HEK293 (cell line): Measurements from ENCODE around the gene GMPPA.
A peak's percentile ranks its signal among the peaks of the same experiment; 100 is the strongest.

ENCODE experiments used
- CTCF ChIA-PET: fragments of 350-600 bp; formaldehyde crosslinking; extraction: SDS; loops from one replicate; lab custom pipeline; 2021; ENCODE audit warnings: antibody characterized with exemption; lab: Yijun Ruan, JAX
- POLR2A ChIA-PET: fragments of 300-600 bp; formaldehyde crosslinking; extraction: SDS; loops from one replicate; lab custom pipeline; 2020; ENCODE audit warnings: antibody characterized with exemption, inconsistent platforms; lab: Yijun Ruan, JAX
- H3K27ac ChIP-seq: fragments of 200-500 bp; sonication (Bioruptor generic); 2 replicates; pipeline ENCODE4 v1.5.1; 2014; ENCODE audit warnings: low read depth, low read length, control low read depth, inconsistent platforms; ENCODE audit errors: extremely low read depth
- H3K36me3 ChIP-seq, 2 experiments: fragments of 200-500 bp in 1 of 2; sonication (Bioruptor generic) in 1 of 2; 1 replicate in 1 of 2; 2 replicates in 1 of 2; pipeline ENCODE4 v1.5.1; 2014 to 2017; ENCODE audit warnings: inconsistent platforms in 2 of 2, low read length in 2 of 2; ENCODE audit not compliant: control insufficient read depth in 2 of 2, insufficient read depth in 1 of 2
- H3K4me1 ChIP-seq: fragments of 200-500 bp; sonication (Bioruptor generic); 2 replicates; pipeline ENCODE4 v1.5.1; 2014; ENCODE audit warnings: mild to moderate bottlenecking, low read length, inconsistent platforms; ENCODE audit not compliant: control insufficient read depth, insufficient read depth
- H3K4me3 ChIP-seq: 2 replicates; pipeline ENCODE4 v1.5.1; 2011; ENCODE audit warnings: low read depth, mild to moderate bottlenecking, control low read depth, low read length, moderate library complexity
- H3K9me3 ChIP-seq: fragments of 200-500 bp; sonication (Bioruptor generic); 2 replicates; pipeline ENCODE4 v1.5.1; 2014; ENCODE audit warnings: low read depth, low read length, inconsistent platforms; ENCODE audit not compliant: control insufficient read depth, insufficient read depth
- HOXA7 ChIP-seq: sonication (generic); formaldehyde crosslinking; IDR thresholded peaks from 2 replicates; pipeline ENCODE4 v1.8.1; 2022; ENCODE audit warnings: missing genetic modification reagents, borderline replicate concordance
- KLF9 ChIP-seq: fragments of 450-650 bp; formaldehyde crosslinking; IDR thresholded peaks from 2 replicates; pipeline ENCODE4 v1.5.1; 2016; ENCODE audit warnings: missing biosample characterization, missing genetic modification characterization, low read depth
- MEIS1 ChIP-seq: sonication (generic); formaldehyde crosslinking; IDR thresholded peaks from 2 replicates; pipeline ENCODE4 v1.8.1; 2022; ENCODE audit warnings: missing genetic modification reagents, mild to moderate bottlenecking, borderline replicate concordance
- SETDB1 ChIP-seq: IDR thresholded peaks from one replicate; pipeline ENCODE4 v1.6.1; 2017; ENCODE audit warnings: mild to moderate bottlenecking, low read length, moderate library complexity, mixed read lengths; ENCODE audit not compliant: insufficient read length
- SP2 ChIP-seq: fragments of 450-650 bp; formaldehyde crosslinking; IDR thresholded peaks from 2 replicates; pipeline ENCODE4 v1.5.1; 2016; ENCODE audit warnings: missing biosample characterization, missing genetic modification characterization
- TRIM28 ChIP-seq: IDR thresholded peaks from 2 replicates; pipeline ENCODE4 v1.6.1; 2011; ENCODE audit warnings: low read length, control low read depth, borderline replicate concordance
- ZBTB20 ChIP-seq: fragments of 450-650 bp; formaldehyde crosslinking; IDR thresholded peaks from 2 replicates; pipeline ENCODE4 v1.5.1; 2016; ENCODE audit warnings: missing biosample characterization, missing genetic modification characterization
- ZFHX2 ChIP-seq: fragments of 450-650 bp; formaldehyde crosslinking; conservative IDR thresholded peaks from 2 replicates; pipeline ENCODE4 v1.5.1; 2016; ENCODE audit warnings: missing biosample characterization, missing genetic modification characterization
- ZIC2 ChIP-seq: fragments of 450-650 bp; formaldehyde crosslinking; IDR thresholded peaks from 2 replicates; pipeline ENCODE4 v1.5.1; 2016; ENCODE audit warnings: missing biosample characterization, missing genetic modification characterization
- ZNF112 ChIP-seq: fragments of 450-650 bp; formaldehyde crosslinking; IDR thresholded peaks from 2 replicates; pipeline ENCODE4 v1.5.0; 2017; ENCODE audit warnings: missing biosample characterization, missing genetic modification characterization
- ZNF239 ChIP-seq: fragments of 450-650 bp; formaldehyde crosslinking; IDR thresholded peaks from 2 replicates; pipeline ENCODE4 v1.5.1; 2016; ENCODE audit warnings: missing biosample characterization, missing genetic modification characterization
- ZNF24 ChIP-seq: fragments of 450-650 bp; formaldehyde crosslinking; IDR thresholded peaks from 2 replicates; pipeline ENCODE4 v1.5.1; 2016; ENCODE audit warnings: missing biosample characterization, missing genetic modification characterization
- ZNF341 ChIP-seq: fragments of 450-650 bp; formaldehyde crosslinking; IDR thresholded peaks from 2 replicates; pipeline ENCODE4; 2016; ENCODE audit warnings: low read depth, missing biosample characterization, missing genetic modification characterization
- ZNF658 ChIP-seq: fragments of 450-650 bp; formaldehyde crosslinking; IDR thresholded peaks from 2 replicates; pipeline ENCODE4; 2016; ENCODE audit warnings: missing biosample characterization, missing genetic modification characterization
- ZNF76 ChIP-seq: fragments of 450-650 bp; formaldehyde crosslinking; IDR thresholded peaks from 2 replicates; pipeline ENCODE4; 2016; ENCODE audit warnings: low read depth, missing biosample characterization, missing genetic modification characterization, borderline replicate concordance
- ZNF785 ChIP-seq: fragments of 450-650 bp; formaldehyde crosslinking; IDR thresholded peaks from 2 replicates; pipeline ENCODE4 v1.5.1; 2016; ENCODE audit warnings: missing biosample characterization, missing genetic modification characterization
- TF ChIP-seq, protein P1 (sequence below): fragments of 450-650 bp; formaldehyde crosslinking; IDR thresholded peaks from 2 replicates; pipeline ENCODE4 v1.5.1; 2017; ENCODE audit warnings: missing biosample characterization, mild to moderate bottlenecking, missing genetic modification characterization, moderate library complexity
- TF ChIP-seq, protein P2 (sequence below): fragments of 450-650 bp; formaldehyde crosslinking; IDR thresholded peaks from 2 replicates; pipeline ENCODE4 v1.5.1; 2016; ENCODE audit warnings: missing biosample characterization, missing genetic modification characterization
- TF ChIP-seq, protein P3 (sequence below): fragments of 450-650 bp; formaldehyde crosslinking; optimal IDR thresholded peaks from 2 replicates; pipeline ENCODE3; 2016; ENCODE audit warnings: missing biosample characterization, mild to moderate bottlenecking, missing genetic modification characterization
- TF ChIP-seq, protein P4 (sequence below): fragments of 450-650 bp; formaldehyde crosslinking; IDR thresholded peaks from 2 replicates; pipeline ENCODE4 v1.5.1; 2016; ENCODE audit warnings: missing biosample characterization, missing genetic modification characterization, borderline replicate concordance

Gene GMPPA

DNA sequence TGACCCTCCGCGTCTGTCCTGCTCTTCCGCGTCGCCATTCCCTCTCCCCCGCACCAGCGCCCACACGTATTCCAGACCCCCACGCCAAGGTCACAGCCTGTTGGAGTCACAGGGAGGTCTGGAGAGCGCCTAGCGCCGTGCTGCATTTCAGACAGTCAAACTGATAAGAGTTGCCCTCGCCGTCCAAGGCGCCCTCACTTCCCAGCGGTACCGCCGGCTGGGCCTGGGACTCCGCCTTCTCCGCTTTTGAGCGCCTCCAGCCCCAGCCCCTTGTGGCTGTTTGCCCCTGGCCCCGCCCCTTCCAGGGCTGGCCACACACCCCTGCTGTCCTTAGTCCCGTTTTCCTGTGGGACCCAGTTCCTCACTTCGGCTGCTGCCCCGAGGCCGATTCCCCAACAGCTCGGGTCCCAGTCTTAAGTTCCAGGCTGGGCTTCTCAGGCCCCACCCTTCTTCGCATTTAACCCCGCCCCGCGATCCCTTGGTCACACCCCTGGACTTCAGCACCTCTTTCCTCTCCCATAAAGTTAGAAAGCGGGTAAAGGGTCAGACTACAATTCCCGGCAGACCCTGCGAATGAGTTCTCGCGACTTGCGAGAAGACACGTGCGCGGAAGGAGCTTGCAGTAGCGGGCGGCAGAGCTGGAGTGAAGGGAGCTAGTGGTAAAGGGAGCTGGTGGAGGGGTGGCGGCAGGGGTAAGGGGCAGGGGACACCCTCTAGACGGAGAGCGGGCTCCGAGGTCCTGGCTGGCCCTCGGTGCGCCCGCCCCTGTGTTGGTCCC is at the start of gene GMPPA (continued):
- TF ChIP-seq, protein P1, sequence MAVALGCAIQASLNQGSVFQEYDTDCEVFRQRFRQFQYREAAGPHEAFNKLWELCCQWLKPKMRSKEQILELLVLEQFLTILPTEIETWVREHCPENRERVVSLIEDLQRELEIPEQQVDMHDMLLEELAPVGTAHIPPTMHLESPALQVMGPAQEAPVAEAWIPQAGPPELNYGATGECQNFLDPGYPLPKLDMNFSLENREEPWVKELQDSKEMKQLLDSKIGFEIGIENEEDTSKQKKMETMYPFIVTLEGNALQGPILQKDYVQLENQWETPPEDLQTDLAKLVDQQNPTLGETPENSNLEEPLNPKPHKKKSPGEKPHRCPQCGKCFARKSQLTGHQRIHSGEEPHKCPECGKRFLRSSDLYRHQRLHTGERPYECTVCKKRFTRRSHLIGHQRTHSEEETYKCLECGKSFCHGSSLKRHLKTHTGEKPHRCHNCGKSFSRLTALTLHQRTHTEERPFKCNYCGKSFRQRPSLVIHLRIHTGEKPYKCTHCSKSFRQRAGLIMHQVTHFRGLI, result peak; percentile 57; the same call in 1 of the 2 replicates
- TF ChIP-seq, protein P2, sequence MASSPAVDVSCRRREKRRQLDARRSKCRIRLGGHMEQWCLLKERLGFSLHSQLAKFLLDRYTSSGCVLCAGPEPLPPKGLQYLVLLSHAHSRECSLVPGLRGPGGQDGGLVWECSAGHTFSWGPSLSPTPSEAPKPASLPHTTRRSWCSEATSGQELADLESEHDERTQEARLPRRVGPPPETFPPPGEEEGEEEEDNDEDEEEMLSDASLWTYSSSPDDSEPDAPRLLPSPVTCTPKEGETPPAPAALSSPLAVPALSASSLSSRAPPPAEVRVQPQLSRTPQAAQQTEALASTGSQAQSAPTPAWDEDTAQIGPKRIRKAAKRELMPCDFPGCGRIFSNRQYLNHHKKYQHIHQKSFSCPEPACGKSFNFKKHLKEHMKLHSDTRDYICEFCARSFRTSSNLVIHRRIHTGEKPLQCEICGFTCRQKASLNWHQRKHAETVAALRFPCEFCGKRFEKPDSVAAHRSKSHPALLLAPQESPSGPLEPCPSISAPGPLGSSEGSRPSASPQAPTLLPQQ (tag by site-specific recombination), result peak; percentile 97
- TF ChIP-seq ZBTB20 (peak; percentile 13; the same call in 1 of the 2 replicates), ZFHX2 (peak; percentile 81), TRIM28 (0 out of 2 replicates have a peak, but pooled peaks have one; percentile 35), KLF9 (peak; percentile 71), ZNF76 (peak; percentile 91), SP2 (tag by site-specific recombination) (peak; percentile 93), ZNF341 (peak; percentile 70), HOXA7 (CRISPR knock-in tag) (no peak), SETDB1 (no peak)

DNA sequence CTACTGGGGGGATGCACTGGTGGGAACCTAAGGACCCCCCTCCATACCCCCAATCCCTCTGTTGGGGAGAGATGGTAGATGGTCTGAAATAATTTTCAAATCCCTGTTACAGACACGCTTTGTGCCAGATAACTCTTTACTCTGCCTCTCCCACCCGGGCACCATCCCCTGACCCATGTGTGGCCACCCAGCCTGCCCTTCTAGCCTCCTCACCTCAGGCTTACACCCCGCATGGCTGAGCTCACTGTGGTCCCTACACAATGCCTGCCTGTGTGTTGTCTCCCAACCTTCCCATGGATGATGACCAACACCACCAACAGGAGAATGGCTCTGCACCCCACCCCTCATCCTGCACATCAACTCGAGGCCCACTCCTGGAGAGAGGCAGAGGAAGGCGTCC is 49.1 kb upstream of the GMPPA start:
- Histone ChIP-seq H3K36me3 (peaks cover 0 to 42% of the 10 kb centered on the region in 2 experiments; a peak in 1 of 3 replicates), H3K4me1 (no peaks in the 10 kb centered on the region; the same call in 1 of the 2 replicates), H3K27ac (no peak overlapping the region), H3K9me3 (no peaks in the 10 kb centered on the region), H3K4me3 (no peak overlapping the region)
- ChIA-PET CTCF (interaction anchor here (0.6 to 1.3 kb wide), 6 partner anchors 8 to 47 kb away, joined by 3 to 6 read pairs (median 4); no protein-coding TSS in a partner anchor), POLR2A (no interaction called here)
- TF ChIP-seq ZNF112 (tag by site-specific recombination), result no peak
- no peak for TF ChIP-seq MEIS1 (CRISPR knock-in tag)
- TF ChIP-seq, protein P3, sequence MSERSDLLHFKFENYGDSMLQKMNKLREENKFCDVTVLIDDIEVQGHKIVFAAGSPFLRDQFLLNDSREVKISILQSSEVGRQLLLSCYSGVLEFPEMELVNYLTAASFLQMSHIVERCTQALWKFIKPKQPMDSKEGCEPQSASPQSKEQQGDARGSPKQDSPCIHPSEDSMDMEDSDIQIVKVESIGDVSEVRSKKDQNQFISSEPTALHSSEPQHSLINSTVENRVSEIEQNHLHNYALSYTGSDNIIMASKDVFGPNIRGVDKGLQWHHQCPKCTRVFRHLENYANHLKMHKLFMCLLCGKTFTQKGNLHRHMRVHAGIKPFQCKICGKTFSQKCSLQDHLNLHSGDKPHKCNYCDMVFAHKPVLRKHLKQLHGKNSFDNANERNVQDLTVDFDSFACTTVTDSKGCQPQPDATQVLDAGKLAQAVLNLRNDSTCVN, result no peak
- no peak for TF ChIP-seq ZNF239
- TF ChIP-seq ZNF658 (tag by site-specific recombination), result no peak
- TF ChIP-seq ZNF785 (tag by site-specific recombination), result no peak
- TF ChIP-seq ZNF24, result no peak

DNA sequence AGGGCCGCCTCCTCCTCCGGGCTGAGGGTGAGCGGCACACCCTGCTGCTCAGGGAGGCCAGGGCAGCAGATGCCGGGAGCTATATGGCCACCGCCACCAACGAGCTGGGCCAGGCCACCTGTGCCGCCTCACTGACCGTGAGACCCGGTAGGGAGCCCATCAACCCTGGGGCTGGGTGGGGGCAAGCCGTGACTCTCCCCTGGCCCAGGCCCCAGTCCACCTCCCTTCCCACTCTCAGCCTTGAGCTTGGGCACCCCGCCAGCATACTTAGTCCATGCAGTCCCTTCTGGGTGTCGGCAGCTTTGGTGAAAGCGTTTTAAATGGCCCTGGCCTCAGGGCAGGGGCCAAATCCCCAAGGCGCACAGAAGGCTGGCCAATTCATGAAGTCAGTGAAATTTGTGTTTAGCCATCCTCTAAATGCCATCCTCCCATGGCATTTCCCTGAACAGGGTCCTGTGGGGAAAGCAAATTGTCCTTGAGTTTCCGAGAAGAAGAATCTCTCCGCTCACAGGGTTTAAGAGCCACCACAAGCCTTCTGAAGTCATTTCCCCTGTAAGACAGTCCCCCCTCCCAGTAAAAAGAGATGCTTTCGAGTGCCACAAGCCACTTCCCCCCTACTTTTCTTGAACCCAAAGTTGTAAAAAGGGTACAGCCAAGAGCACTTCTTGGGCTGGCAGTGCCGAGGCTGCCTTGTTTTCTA is 46.9 kb upstream of the GMPPA start:
- TF ChIP-seq ZIC2 (tag by site-specific recombination), result peak; percentile 30; the same call in 1 of the 2 replicates
- TF ChIP-seq, protein P4, sequence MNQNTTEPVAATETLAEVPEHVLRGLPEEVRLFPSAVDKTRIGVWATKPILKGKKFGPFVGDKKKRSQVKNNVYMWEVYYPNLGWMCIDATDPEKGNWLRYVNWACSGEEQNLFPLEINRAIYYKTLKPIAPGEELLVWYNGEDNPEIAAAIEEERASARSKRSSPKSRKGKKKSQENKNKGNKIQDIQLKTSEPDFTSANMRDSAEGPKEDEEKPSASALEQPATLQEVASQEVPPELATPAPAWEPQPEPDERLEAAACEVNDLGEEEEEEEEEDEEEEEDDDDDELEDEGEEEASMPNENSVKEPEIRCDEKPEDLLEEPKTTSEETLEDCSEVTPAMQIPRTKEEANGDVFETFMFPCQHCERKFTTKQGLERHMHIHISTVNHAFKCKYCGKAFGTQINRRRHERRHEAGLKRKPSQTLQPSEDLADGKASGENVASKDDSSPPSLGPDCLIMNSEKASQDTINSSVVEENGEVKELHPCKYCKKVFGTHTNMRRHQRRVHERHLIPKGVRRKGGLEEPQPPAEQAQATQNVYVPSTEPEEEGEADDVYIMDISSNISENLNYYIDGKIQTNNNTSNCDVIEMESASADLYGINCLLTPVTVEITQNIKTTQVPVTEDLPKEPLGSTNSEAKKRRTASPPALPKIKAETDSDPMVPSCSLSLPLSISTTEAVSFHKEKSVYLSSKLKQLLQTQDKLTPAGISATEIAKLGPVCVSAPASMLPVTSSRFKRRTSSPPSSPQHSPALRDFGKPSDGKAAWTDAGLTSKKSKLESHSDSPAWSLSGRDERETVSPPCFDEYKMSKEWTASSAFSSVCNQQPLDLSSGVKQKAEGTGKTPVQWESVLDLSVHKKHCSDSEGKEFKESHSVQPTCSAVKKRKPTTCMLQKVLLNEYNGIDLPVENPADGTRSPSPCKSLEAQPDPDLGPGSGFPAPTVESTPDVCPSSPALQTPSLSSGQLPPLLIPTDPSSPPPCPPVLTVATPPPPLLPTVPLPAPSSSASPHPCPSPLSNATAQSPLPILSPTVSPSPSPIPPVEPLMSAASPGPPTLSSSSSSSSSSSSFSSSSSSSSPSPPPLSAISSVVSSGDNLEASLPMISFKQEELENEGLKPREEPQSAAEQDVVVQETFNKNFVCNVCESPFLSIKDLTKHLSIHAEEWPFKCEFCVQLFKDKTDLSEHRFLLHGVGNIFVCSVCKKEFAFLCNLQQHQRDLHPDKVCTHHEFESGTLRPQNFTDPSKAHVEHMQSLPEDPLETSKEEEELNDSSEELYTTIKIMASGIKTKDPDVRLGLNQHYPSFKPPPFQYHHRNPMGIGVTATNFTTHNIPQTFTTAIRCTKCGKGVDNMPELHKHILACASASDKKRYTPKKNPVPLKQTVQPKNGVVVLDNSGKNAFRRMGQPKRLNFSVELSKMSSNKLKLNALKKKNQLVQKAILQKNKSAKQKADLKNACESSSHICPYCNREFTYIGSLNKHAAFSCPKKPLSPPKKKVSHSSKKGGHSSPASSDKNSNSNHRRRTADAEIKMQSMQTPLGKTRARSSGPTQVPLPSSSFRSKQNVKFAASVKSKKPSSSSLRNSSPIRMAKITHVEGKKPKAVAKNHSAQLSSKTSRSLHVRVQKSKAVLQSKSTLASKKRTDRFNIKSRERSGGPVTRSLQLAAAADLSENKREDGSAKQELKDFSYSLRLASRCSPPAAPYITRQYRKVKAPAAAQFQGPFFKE (tag by site-specific recombination), result no peak
- CTCF ChIA-PET, result interaction anchor here (0.6 to 2.5 kb wide), 2 partner anchors 24 kb away, joined by 3 to 11 read pairs; no protein-coding TSS in a partner anchor

More for the DNA sequence above, 46.9 kb upstream of the GMPPA start:
- no peaks in the 10 kb centered on the region for H3K9me3 ChIP-seq
- POLR2A ChIA-PET, result no interaction called here
- H3K4me3 ChIP-seq, result no peak overlapping the region
- peaks cover 0 to 33% of the 10 kb centered on the region in 2 experiments; a peak in 1 of 3 replicates for H3K36me3 ChIP-seq
- H3K4me1 ChIP-seq, result no peaks in the 10 kb centered on the region; the same call in 1 of the 2 replicates
- H3K27ac ChIP-seq, result no peak overlapping the region
